ENCODE results near the gene KPNA5.
"Not testable (repeated sequence)": the region's sequence is repeated elsewhere in the genome, so short reads cannot be mapped to it uniquely, and the experiment has no call there.

DNA sequence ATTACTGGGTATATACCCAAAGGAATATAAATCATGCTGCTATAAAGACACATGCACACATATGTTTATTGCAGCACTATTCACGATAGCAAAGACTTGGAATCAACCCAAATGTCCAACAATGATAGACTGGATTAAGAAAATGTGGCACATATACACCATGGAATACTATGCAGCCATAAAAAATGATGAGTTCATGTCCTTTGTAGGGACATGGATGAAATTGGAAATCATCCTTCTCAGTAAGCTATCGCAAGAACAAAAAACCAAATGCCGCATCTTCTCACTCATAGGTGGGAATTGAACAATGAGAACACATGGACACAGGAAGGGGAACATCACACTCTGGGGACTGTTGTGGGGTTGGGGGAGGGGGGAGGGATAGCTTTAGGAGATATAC is 59.5 kb downstream of the KPNA5 start:
- TF ChIP-seq POLR2A, CTCF (IDR thresholded peaks at IDR 0.05): not testable (repeated sequence)
